ENCODE measurements around the gene CD300A. TPM values are rescaled to one million over a fixed set of nuclear protein-coding genes. Genes with fewer than 3 reads are reported as not detected.
A peak's percentile ranks its signal among the peaks of the same experiment; 100 is the strongest.
"Not testable (repeated sequence)": the region's sequence is repeated elsewhere in the genome, so short reads cannot be mapped to it uniquely, and the experiment has no call there.

Gene CD300A
- total and polyA plus RNA-seq, 8 donors, result 1.6 to 35.5 (median 2.6) TPM

DNA sequence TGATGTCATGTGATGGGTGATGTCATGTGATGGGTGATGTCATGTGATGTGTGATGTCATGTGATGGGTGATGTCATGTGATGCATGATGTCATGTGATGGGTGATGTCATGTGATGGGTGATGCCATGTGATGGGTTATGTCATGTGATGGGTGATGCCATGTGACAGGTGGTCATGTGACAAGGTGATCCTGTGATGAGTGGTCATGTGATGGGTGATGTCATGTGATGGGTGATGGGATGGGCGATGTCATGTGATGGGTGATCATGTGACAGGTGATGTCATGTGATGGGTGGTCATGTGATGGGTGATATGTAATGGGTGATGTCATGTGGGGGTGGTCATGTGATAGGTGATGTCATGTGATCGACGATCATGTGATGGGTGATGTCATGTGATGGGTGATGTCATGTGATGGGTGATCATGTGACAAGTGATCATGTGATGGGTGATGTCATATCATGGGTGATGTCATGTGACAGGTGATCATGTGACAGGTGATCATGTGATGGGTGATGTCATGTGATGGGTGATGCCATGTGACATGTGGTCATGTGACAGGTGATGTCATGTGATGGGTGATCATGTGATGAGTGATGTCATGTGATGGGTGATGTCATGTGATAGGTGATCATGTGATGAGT is 47.7 kb downstream of the CD300A start:
- peaks cover 0 to 2% of the 10 kb centered on the region in 2 donors for H3K9me3 ChIP-seq
- TF ChIP-seq, protein P1, sequence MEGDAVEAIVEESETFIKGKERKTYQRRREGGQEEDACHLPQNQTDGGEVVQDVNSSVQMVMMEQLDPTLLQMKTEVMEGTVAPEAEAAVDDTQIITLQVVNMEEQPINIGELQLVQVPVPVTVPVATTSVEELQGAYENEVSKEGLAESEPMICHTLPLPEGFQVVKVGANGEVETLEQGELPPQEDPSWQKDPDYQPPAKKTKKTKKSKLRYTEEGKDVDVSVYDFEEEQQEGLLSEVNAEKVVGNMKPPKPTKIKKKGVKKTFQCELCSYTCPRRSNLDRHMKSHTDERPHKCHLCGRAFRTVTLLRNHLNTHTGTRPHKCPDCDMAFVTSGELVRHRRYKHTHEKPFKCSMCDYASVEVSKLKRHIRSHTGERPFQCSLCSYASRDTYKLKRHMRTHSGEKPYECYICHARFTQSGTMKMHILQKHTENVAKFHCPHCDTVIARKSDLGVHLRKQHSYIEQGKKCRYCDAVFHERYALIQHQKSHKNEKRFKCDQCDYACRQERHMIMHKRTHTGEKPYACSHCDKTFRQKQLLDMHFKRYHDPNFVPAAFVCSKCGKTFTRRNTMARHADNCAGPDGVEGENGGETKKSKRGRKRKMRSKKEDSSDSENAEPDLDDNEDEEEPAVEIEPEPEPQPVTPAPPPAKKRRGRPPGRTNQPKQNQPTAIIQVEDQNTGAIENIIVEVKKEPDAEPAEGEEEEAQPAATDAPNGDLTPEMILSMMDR (IDR thresholded peaks at IDR 0.05), result no peak
- H3K4me1 ChIP-seq, result peaks cover 0 to 16% of the 10 kb centered on the region in 2 donors
- no peaks in the 10 kb centered on the region for H3K36me3 ChIP-seq
- ATAC-seq (no peak), DNase-seq (peak in 2 of 4 donors; percentile 26 to 30)
- peak overlapping the region in 1 of 2 donors; percentile 70 for H3K27ac ChIP-seq
- no peak overlapping the region for H3K4me3 ChIP-seq
- peaks cover 0 to 17% of the 10 kb centered on the region in 2 donors for H3K27me3 ChIP-seq
- intact Hi-C loops (cut with DNase I), result no loop called here

DNA sequence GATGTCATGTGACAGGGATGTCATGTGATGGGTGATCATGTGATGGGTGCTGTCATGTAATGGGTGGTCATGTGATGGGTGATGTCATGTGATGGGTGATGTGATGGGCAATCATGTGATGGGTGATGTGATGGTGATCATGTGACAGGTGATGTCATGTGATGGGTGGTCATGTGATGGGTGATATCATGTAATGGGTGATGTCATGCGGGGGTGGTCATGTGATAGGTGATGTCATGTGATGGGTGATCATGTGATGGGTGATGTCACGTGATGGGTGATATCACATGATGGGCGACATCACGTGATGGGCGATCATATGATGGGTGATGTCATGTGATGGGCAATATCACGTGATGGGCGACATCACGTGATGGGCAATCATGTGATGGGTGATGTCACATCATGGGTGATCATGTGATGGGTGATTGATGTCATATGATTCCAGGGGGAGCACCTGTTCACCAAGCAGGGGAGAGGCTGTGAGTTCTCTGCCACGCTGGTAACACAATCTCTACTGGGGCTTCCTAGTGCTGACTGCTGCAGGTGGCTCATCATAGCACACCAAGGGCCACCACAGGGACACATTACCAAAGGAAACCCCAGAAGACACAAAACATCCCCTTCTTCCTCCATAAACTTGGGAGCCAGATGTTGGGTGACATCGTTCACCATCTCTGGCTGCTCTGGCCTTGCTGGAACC is 48.3 kb downstream of the CD300A start:
- TF ChIP-seq, protein P1 (IDR thresholded peaks at IDR 0.05), result no peak
- intact Hi-C loops (cut with DNase I), result no loop called here
- no peak overlapping the region for H3K4me3 ChIP-seq
- DNase-seq, result peak in 1 of 4 donors; percentile 30
- no peak for ATAC-seq
- peaks cover 0 to 2% of the 10 kb centered on the region in 2 donors for H3K9me3 ChIP-seq
- no peaks in the 10 kb centered on the region for H3K36me3 ChIP-seq
- peaks cover 0 to 17% of the 10 kb centered on the region in 2 donors for H3K27me3 ChIP-seq
- peaks cover 0 to 19% of the 10 kb centered on the region in 2 donors for H3K4me1 ChIP-seq
- no peak overlapping the region for H3K27ac ChIP-seq

DNA sequence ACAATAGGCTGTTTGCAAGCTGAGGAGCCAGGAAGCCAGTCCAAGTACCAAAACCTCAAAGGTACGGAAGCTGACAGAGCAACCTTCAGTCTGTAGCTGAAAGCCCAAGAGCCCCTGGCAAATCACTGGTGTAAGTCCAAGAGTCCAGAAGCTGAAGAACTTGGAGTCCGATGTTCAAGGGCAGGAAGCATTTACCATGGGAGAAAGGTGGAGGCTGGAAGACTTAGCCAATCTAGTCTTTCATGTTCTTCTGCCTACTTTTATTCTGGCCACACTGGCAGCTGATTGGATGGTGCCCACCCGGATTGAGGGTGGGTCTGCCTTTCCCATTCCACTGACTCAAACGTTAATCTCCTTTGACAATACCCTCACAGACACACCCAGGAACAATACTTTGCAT is 49.5 kb downstream of the CD300A start:
- Histone ChIP-seq H3K9me3 (peaks cover 0 to 2% of the 10 kb centered on the region in 2 donors), H3K4me1 (peaks cover 0 to 27% of the 10 kb centered on the region in 2 donors), H3K4me3 (no peak overlapping the region), H3K27ac (no peak overlapping the region), H3K27me3 (peaks cover 0 to 17% of the 10 kb centered on the region in 2 donors), H3K36me3 (no peaks in the 10 kb centered on the region)
- no peak for ATAC-seq
- DNase-seq, result no peak
- intact Hi-C loops (cut with DNase I), result no loop called here
- TF ChIP-seq, protein P1 (IDR thresholded peaks at IDR 0.05), result no peak

DNA sequence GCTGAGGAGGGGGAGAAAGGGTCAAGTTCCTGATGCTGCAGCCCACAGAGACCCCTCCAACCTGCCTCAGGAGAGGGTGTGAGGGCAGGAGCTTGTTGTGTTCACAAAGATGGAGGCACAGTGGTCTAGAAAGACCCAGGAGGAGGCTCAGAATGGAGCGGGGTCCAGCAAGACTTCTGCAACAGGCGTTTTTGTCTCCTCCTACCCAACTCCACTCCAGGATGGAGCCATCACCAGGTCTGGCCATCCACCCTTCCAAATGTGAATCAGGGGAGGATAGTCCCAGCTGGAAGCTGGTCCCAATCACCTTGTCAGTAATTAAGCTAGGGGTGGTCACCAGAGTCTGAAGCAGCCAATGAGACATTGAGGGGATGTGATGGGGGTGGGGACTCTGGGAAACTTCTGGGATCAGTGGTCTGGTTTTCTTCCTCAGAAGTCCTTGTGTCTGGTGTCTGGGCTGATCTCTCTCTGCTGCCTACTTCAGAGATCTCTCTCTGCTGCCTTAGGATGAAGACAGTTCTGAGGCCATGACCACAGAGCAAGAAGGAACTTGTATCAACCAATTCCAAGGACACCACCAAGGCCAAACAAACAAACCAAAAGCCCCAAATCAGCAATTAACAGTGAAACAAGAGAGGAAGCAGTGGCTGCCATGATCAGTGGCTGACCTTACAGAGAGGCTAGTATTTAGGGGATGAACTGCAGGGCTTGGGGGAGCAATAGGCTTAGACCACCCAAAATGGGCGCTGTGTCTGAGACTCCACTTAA is 50.3 kb downstream of the CD300A start:
- Histone ChIP-seq H3K9me3 (peaks cover 0 to 2% of the 10 kb centered on the region in 2 donors), H3K27me3 (peaks cover 0 to 17% of the 10 kb centered on the region in 2 donors), H3K27ac (no peak overlapping the region), H3K36me3 (no peaks in the 10 kb centered on the region), H3K4me3 (no peak overlapping the region), H3K4me1 (peaks cover 0 to 35% of the 10 kb centered on the region in 2 donors)
- DNase-seq (no peak), ATAC-seq (no peak)
- TF ChIP-seq, protein P1 (IDR thresholded peaks at IDR 0.05), result no peak
- intact Hi-C loops (cut with DNase I), result no loop called here

DNA sequence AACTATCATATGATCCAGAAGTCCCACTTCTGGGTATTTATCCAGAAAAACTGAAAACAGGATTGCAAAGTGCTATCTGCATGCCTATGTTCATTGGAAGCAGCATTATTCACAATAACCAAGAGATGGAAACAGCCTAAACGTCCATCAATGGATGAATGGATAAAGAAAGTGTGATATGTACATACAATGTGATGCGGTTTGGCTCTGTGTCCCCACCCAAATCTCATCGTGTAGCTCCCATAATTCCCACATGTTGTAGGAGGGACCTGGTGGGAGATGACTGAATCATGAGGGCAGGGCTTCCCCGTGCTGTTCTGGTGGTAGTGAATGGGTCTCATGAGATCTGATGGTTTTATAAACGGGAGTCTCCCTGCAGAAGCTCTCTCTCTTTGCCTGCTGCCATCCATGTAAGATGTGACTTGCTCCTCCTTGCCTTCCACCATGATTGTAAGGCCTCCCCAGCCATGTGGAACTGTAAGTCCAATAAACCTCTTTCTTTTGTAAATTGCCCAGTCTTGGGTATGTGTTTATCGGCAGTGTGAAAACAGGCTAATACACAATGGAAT is 52.1 kb downstream of the CD300A start:
- H3K36me3 ChIP-seq; DNase-seq; H3K27me3 ChIP-seq; H3K4me3 ChIP-seq; intact Hi-C loops (cut with DNase I); H3K9me3 ChIP-seq; ATAC-seq; H3K27ac ChIP-seq: not testable (repeated sequence)
- H3K4me1 ChIP-seq, result peaks cover 0 to 35% of the 10 kb centered on the region in 2 donors

Data from left lung (tissue), 10 donors.